Gastroesophageal sphincter (tissue), 4 donors: ENCODE measurements around the gene AFF3. TPM values are rescaled to one million over a fixed set of nuclear protein-coding genes. Genes with fewer than 3 reads are reported as not detected.
"Not testable (repeated sequence)": the region's sequence is repeated elsewhere in the genome, so short reads cannot be mapped to it uniquely, and the experiment has no call there.

Source experiments
- ATAC-seq: fragments of 150-250 bp; one replicate; pipeline ENCODE4 v1.9.1; 2016; ENCODE audit warnings: mild to moderate bottlenecking, moderate library complexity
- H3K27ac ChIP-seq, 4 donors: fragments of 200-600 bp; sonication (generic) in 3 of 4; 1 replicate in 3 of 4; 2 replicates in 1 of 4; pipeline ENCODE4 v1.5.1; 2016 to 2019
- H3K27me3 ChIP-seq: fragments of 200-600 bp; sonication (generic); one replicate; pipeline ENCODE4 v1.5.1; 2019
- H3K36me3 ChIP-seq, 2 donors: fragments of 200-600 bp; sonication (generic); one replicate each; pipeline ENCODE4 v1.5.1; 2019; ENCODE audit warnings: control low read depth in 1 of 2
- H3K4me1 ChIP-seq, 3 donors: fragments of 200-600 bp; sonication (generic); 1 replicate in 2 of 3; 2 replicates in 1 of 3; pipeline ENCODE4 v1.5.1; 2016 to 2019; ENCODE audit warnings: control low read depth in 2 of 3
- H3K4me3 ChIP-seq, 2 donors: fragments of 200-600 bp; sonication (generic); one replicate each; pipeline ENCODE4 v1.5.1; 2019; ENCODE audit warnings: mild to moderate bottlenecking in 1 of 2, moderate library complexity in 1 of 2
- H3K9me3 ChIP-seq, 3 donors: fragments of 200-600 bp; sonication (generic); one replicate each; pipeline ENCODE4 v1.5.1; 2017 to 2019; ENCODE audit warnings: control low read depth in 2 of 3
- EP300 ChIP-seq: sonication (generic); formaldehyde crosslinking; IDR thresholded peaks from one replicate; pipeline ENCODE4 v1.6.1; 2017; ENCODE audit warnings: antibody characterized with exemption, mild to moderate bottlenecking
- POLR2A ChIP-seq, 2 donors: fragments of 450-650 bp; IDR thresholded peaks; one replicate each; pipeline ENCODE4 v1.6.1; 2017; ENCODE audit warnings: antibody characterized with exemption in 2 of 2, mild to moderate bottlenecking in 2 of 2, moderate library complexity in 1 of 2
- POLR2AphosphoS5 ChIP-seq: sonication (generic); formaldehyde crosslinking; IDR thresholded peaks from one replicate; pipeline ENCODE4 v1.6.1; 2017; ENCODE audit warnings: antibody characterized with exemption
- WGBS, 2 donors: methylation state at CpG; one replicate each; pipeline ENCODE4 v1.1.5; 2018; ENCODE audit warnings: low coverage in 1 of 2; 5-methylcytosine and 5-hydroxymethylcytosine counted together
- total RNA-seq, 4 donors: library from RNA; depleted of rRNA; stranded (reverse); fragments of >200 nt; gene quantifications; one replicate each; pipeline ENCODE4 v1.1.0, GENCODE V29; 2016
- TF ChIP-seq, protein P1 (sequence below), 4 experiments: fragments of 200-600 bp in 2 of 4; fragments of 450-650 bp in 2 of 4; sonication (generic) in 1 of 4; IDR thresholded peaks; one replicate each; pipeline ENCODE4 v1.5.1; 2017 to 2019; ENCODE audit warnings: antibody characterized with exemption in 4 of 4, mild to moderate bottlenecking in 2 of 4, moderate library complexity in 2 of 4

AFF3 gene
- total RNA-seq, 4 donors from 2014 or later = 15.4 to 74.8 (median 37.7) TPM

DNA sequence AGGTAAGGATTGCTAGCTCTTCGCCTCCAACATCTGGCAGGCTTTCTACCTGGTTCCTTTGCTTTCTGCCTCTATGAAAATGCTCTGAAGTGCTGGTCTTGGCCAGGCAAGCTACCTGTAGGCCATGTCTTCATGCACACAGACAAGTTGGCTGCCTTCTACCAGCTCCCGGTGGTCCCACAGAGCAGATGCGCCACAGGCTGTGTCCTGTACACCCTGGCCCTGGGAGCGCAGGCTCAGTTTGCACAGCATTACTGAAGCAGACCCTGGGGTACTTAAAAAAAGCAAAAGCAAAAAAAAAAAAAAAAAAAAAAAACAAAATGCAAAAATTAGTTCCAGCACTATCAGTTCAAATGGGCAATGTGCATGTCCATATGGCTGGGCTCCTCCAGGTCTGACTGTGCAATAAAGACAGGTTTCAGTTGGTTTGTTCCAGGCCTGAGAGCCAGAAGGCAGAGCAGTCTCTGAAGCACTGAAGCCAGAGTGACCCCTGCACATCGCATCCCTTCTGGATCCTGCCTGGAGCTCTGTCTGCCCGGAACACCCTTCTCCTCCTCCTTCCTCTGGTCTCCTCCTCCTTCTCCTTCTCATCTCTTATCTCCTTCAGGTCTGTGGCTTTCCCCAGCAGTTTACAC is 364.6 kb downstream of the AFF3 start:
- Histone ChIP-seq H3K4me1 (peaks cover 0 to 10% (median 0%) of the 10 kb centered on the region in 3 donors), H3K36me3 (no peaks in the 10 kb centered on the region), H3K27me3 (no peaks in the 10 kb centered on the region), H3K27ac (no peak overlapping the region), H3K9me3 (peaks cover 0 to 8% (median 0%) of the 10 kb centered on the region in 3 donors), H3K4me3 (no peak overlapping the region)
- ATAC-seq = no peak
- TF ChIP-seq POLR2A (IDR thresholded peaks at IDR 0.05) (no peak), POLR2AphosphoS5 (no peak), EP300 (no peak)
- TF ChIP-seq, protein P1, sequence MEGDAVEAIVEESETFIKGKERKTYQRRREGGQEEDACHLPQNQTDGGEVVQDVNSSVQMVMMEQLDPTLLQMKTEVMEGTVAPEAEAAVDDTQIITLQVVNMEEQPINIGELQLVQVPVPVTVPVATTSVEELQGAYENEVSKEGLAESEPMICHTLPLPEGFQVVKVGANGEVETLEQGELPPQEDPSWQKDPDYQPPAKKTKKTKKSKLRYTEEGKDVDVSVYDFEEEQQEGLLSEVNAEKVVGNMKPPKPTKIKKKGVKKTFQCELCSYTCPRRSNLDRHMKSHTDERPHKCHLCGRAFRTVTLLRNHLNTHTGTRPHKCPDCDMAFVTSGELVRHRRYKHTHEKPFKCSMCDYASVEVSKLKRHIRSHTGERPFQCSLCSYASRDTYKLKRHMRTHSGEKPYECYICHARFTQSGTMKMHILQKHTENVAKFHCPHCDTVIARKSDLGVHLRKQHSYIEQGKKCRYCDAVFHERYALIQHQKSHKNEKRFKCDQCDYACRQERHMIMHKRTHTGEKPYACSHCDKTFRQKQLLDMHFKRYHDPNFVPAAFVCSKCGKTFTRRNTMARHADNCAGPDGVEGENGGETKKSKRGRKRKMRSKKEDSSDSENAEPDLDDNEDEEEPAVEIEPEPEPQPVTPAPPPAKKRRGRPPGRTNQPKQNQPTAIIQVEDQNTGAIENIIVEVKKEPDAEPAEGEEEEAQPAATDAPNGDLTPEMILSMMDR (IDR thresholded peaks at IDR 0.05) = no peak
- WGBS, 2 donors = 83% methylated on average over 1 to 3 of the region's 6 CpGs

GRCh38 chr2:99776906-99777646 is 365.3 kb downstream of the AFF3 start:
- no peak for ATAC-seq
- Histone ChIP-seq H3K4me1 (peaks cover 0 to 10% (median 0%) of the 10 kb centered on the region in 3 donors), H3K4me3 (no peak overlapping the region), H3K9me3 (peaks cover 0 to 8% (median 0%) of the 10 kb centered on the region in 3 donors), H3K36me3 (no peaks in the 10 kb centered on the region), H3K27ac (no peak overlapping the region), H3K27me3 (no peaks in the 10 kb centered on the region)
- TF ChIP-seq, protein P1 (IDR thresholded peaks at IDR 0.05) = no peak
- 84 to 100% methylated on average over 4 to 6 of the region's 8 CpGs for WGBS, 2 donors

GRCh38 chr2:99776206-99776905 is 366.0 kb downstream of the AFF3 start:
- WGBS, 2 donors = 60 to 66% methylated on average over 1 to 2 of the region's 3 CpGs
- TF ChIP-seq EP300 = no peak
- TF ChIP-seq, protein P1 (IDR thresholded peaks at IDR 0.05) = no peak
- no peak for TF ChIP-seq POLR2A (IDR thresholded peaks at IDR 0.05)
- no peak overlapping the region for H3K4me3 ChIP-seq
- ATAC-seq = no peak
- no peaks in the 10 kb centered on the region for H3K36me3 ChIP-seq
- peaks cover 0 to 8% (median 0%) of the 10 kb centered on the region in 3 donors for H3K9me3 ChIP-seq
- peaks cover 0 to 10% (median 0%) of the 10 kb centered on the region in 3 donors for H3K4me1 ChIP-seq
- H3K27me3 ChIP-seq = no peaks in the 10 kb centered on the region
- no peak overlapping the region for H3K27ac ChIP-seq

DNA sequence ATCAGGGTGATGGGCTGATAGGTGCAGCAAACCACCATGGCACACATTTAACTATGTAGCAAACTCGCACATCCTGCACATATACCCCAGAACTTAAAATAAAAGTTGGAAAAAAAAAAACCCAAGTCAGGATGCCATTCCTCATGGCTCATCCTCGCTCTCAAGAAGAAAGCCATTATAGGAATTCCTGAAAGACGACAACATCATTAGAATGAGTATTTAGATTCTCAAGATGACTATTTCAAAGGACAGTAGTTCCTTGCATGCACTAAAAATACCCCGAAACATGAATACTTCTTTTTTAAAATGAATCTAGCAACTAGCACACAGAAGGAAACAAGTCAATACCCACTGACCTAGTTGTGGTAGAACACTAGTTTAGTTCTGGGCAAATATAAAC is 366.8 kb downstream of the AFF3 start:
- Histone ChIP-seq H3K27ac (no peak overlapping the region), H3K4me3 (no peak overlapping the region), H3K36me3 (no peaks in the 10 kb centered on the region), H3K9me3 (peaks cover 0 to 8% (median 0%) of the 10 kb centered on the region in 3 donors), H3K4me1 (peaks cover 0 to 10% (median 0%) of the 10 kb centered on the region in 3 donors), H3K27me3 (no peaks in the 10 kb centered on the region)
- 52 to 69% methylated on average over 4 of the region's 4 CpGs for WGBS, 2 donors
- no peak for TF ChIP-seq POLR2A (IDR thresholded peaks at IDR 0.05)
- TF ChIP-seq, protein P1 (IDR thresholded peaks at IDR 0.05) = no peak
- no peak for TF ChIP-seq POLR2AphosphoS5
- no peak for TF ChIP-seq EP300
- no peak for ATAC-seq

- not testable (repeated sequence) for H3K27me3 ChIP-seq, ATAC-seq, H3K4me1 ChIP-seq, H3K36me3 ChIP-seq, H3K4me3 ChIP-seq, H3K27ac ChIP-seq, H3K9me3 ChIP-seq
- 55 to 80% methylated on average over 1 of the region's 1 CpG for WGBS, 2 donors
These were observed 368.7 kb downstream of the AFF3 start for GRCh38 chr2:99773642-99774041.
